GM12878 (cell line): ENCODE results near the gene CNOT6L. TPM values are rescaled to one million over a fixed set of nuclear protein-coding genes. Genes with fewer than 3 reads are reported as not detected.

Source experiments
- ATAC-seq: fragments of 200-7000 bp; cut with Tn5 transposase; 3 replicates; pipeline ENCODE4 v1.9.1; 2020; ENCODE audit warnings: mild to moderate bottlenecking, moderate library complexity
- BruUV-seq: library from RNA; stranded (reverse); fragments of 400-500 nt; replicated peaks from 2 replicates; lab custom pipeline; 2021; lab: Mats Ljungman, UMichigan
- CTCF ChIA-PET: fragments of 300-600 bp; sonication (Branson Sonifier 250); formaldehyde crosslinking; extraction: SDS; loops from one replicate; lab custom pipeline; 2021; ENCODE audit warnings: inconsistent platforms; lab: Yijun Ruan, JAX
- POLR2A ChIA-PET: fragments of 350-600 bp; formaldehyde crosslinking; extraction: SDS; loops from one replicate; lab custom pipeline; 2021; ENCODE audit warnings: inconsistent platforms; lab: Charles Lee
- RAD21 ChIA-PET: fragments of 300-600 bp; sonication (Branson Sonifier 250); formaldehyde crosslinking; loops from one replicate; lab custom pipeline; 2023; ENCODE audit warnings: antibody characterized with exemption; ENCODE audit not compliant: unreplicated experiment; lab: Charles Lee
- SMC1A ChIA-PET: fragments of 300-600 bp; sonication (Branson Sonifier 250); formaldehyde crosslinking; loops from one replicate; lab custom pipeline; 2023; ENCODE audit not compliant: unreplicated experiment, uncharacterized antibody; lab: Charles Lee
- DNase-seq: peaks from one replicate; pipeline ENCODE4 v3.0.0-alpha.2; 2011; ENCODE audit warnings: low read depth, low spot score
- FAIRE-seq: peaks from 3 replicates; lab custom pipeline; 2011; peaks lifted over from hg19 to GRCh38; lab: Jason Lieb, UNC
- H2AFZ ChIP-seq: 2 replicates; pipeline ENCODE4 v1.6.0; 2011; ENCODE audit warnings: low read depth, low read length, control low read depth; ENCODE audit not compliant: control insufficient read depth
- H3K27ac ChIP-seq: 2 replicates; pipeline ENCODE4 v1.5.1; 2011; ENCODE audit warnings: control low read depth; ENCODE audit not compliant: control insufficient read depth, insufficient read depth
- H3K27me3 ChIP-seq, 2 experiments: replicated peaks in 1 of 2; 2 replicates each; pipeline versions ENCODE4 v1.6.0 to v1.6.1; 2011; ENCODE audit warnings: low read length in 1 of 2; ENCODE audit not compliant: control insufficient read depth in 2 of 2, insufficient read depth in 2 of 2
- H3K36me3 ChIP-seq, 2 experiments: 2 replicates each; pipeline ENCODE4 v1.5.1; 2011; ENCODE audit warnings: low read length in 1 of 2; ENCODE audit not compliant: control insufficient read depth in 2 of 2, insufficient read depth in 2 of 2
- H3K4me1 ChIP-seq: 2 replicates; pipeline ENCODE4 v1.6.1; 2011; ENCODE audit warnings: mild to moderate bottlenecking, low read length, moderate library complexity, mixed read lengths; ENCODE audit not compliant: control insufficient read depth, insufficient read depth
- H3K4me2 ChIP-seq: 2 replicates; pipeline ENCODE4 v1.6.0; 2011; ENCODE audit warnings: control low read depth; ENCODE audit not compliant: control insufficient read depth, insufficient read depth
- H3K4me3 ChIP-seq: fragments of 200-600 bp; sonication (generic); 2 replicates; pipeline ENCODE4 v1.5.1; 2016
- H3K79me2 ChIP-seq: 2 replicates; pipeline ENCODE4 v1.6.0; 2011; ENCODE audit warnings: low read length; ENCODE audit not compliant: control insufficient read depth, insufficient read depth
- H3K9ac ChIP-seq: 2 replicates; pipeline ENCODE4 v1.8.0; 2011; ENCODE audit warnings: low read length, control low read depth, mixed read lengths; ENCODE audit not compliant: control insufficient read depth, insufficient read depth
- H3K9me3 ChIP-seq: replicated peaks from 3 replicates; pipeline ENCODE4 v1.5.1; 2011; ENCODE audit warnings: mild to moderate bottlenecking, low read length; ENCODE audit not compliant: control insufficient read depth, insufficient read depth
- H4K20me1 ChIP-seq: 2 replicates; pipeline ENCODE4 v1.6.0; 2011; ENCODE audit not compliant: control insufficient read depth, insufficient read depth
- BMI1 ChIP-seq: fragments of 450-650 bp; IDR thresholded peaks from 2 replicates; pipeline ENCODE4 v1.6.1; 2016; ENCODE audit warnings: mild to moderate bottlenecking, moderate library complexity, borderline replicate concordance
- CEBPZ ChIP-seq: fragments of 150-350 bp; IDR thresholded peaks from 2 replicates; pipeline ENCODE4 v1.6.1; 2016; ENCODE audit warnings: low read depth, low read length
- ETV6 ChIP-seq, 2 experiments: fragments of 450-650 bp in 1 of 2; IDR thresholded peaks in 1 of 2; conservative IDR thresholded peaks in 1 of 2; 2 replicates each; pipeline ENCODE4 v1.6.1; 2014; ENCODE audit warnings: antibody characterized with exemption in 1 of 2, borderline replicate concordance in 1 of 2, low read depth in 1 of 2, mild to moderate bottlenecking in 1 of 2, moderate library complexity in 1 of 2
- MTA3 ChIP-seq: IDR thresholded peaks from 2 replicates; pipeline ENCODE4 v1.6.1; 2012; ENCODE audit warnings: low read length, inconsistent platforms, borderline replicate concordance
- NBN ChIP-seq: fragments of 450-650 bp; IDR thresholded peaks from 2 replicates; pipeline ENCODE4 v1.6.1; 2016
- STAT1 ChIP-seq: fragments of 450-650 bp; conservative IDR thresholded peaks from 2 replicates; pipeline ENCODE4 v1.6.1; 2014; ENCODE audit warnings: antibody characterized with exemption, mild to moderate bottlenecking
- ZBTB11 ChIP-seq: fragments of 450-650 bp; formaldehyde crosslinking; IDR thresholded peaks from 2 replicates; pipeline ENCODE4 v1.5.0; 2022; ENCODE audit warnings: mild to moderate bottlenecking, missing genetic modification characterization
- ZNF207 ChIP-seq: fragments of 450-650 bp; IDR thresholded peaks from 2 replicates; pipeline ENCODE4 v1.6.1; 2014; ENCODE audit warnings: antibody characterized with exemption, mild to moderate bottlenecking, borderline replicate concordance
- WGBS: methylation state at CpG from one replicate; pipeline ENCODE4 v1.1.6; 2016; ENCODE audit warnings: low lambda C conversion rate; ENCODE audit not compliant: insufficient replicate concordance, insufficient coverage; ENCODE audit errors: missing lambda C conversion rate; 5-methylcytosine and 5-hydroxymethylcytosine counted together
- in situ Hi-C: fragments of 300-500 bp; cut with MboI; formaldehyde crosslinking; loops from 9 replicates; pipeline ENCODE4 v1.14.3; 2018; ENCODE audit warnings: mixed read lengths
- intact Hi-C: fragments of 100-400 bp; cut with micrococcal nuclease; formaldehyde crosslinking; loops from one replicate; pipeline ENCODE4 v1.14.2; 2022; ENCODE audit not compliant: unreplicated experiment
- polyA plus RNA-seq, 11 experiments: library from polyadenylated mRNA; depleted of rRNA in 4 of 11; unstranded in 6 of 11; stranded (reverse) in 5 of 11; fragments of >200 nt; fragmentation: Nextera tagmentation in 4 of 11; fragmentation: Illumina TruSeq in 1 of 11; extraction: Ambion mirVana in 4 of 11; extraction: Trizol in 1 of 11; gene quantifications; 1 replicate in 1 of 11; 2 replicates in 10 of 11; pipeline versions ENCODE4 v1.2.1 to v1.2.3, GENCODE V29; 2011 to 2016; ENCODE audit warnings: inconsistent platforms in 2 of 11, missing spikeins in 2 of 11, low read depth in 1 of 11
- total RNA-seq, 4 experiments: library from RNA; depleted of rRNA in 3 of 4; stranded (reverse); fragments of >200 nt in 3 of 4; fragmentation: Illumina TruSeq in 1 of 4; extraction: Trizol in 1 of 4; gene quantifications; 2 replicates each; pipeline versions ENCODE4 v1.2.1 to v1.2.3, GENCODE V29; 2013 to 2021

The CNOT6L gene
- total and polyA plus RNA-seq, 10 of the 15 experiments (the other 5 are each of a cell fraction or from before 2014, with no cell fraction given): 1.1 to 10.0 (median 3.0) TPM

GRCh38 chr4:77826275-77826674 is 7.1 kb upstream of the CNOT6L start:
- BruUV-seq: no TSS peak
- Histone ChIP-seq H3K4me2 (no peak overlapping the region), H3K4me3 (no peak overlapping the region), H3K27me3 (no peaks in the 10 kb centered on the region; a peak in 1 of 4 replicates)
- RAD21 ChIA-PET: no interaction called here
- FAIRE-seq: no peak
- intact Hi-C loops: no loop called here
- in situ Hi-C loops: no loop called here
- TF ChIP-seq STAT1: no peak
- TF ChIP-seq, all 136 proteins: peak for 0
- WGBS: 22% methylated on average over 6 of the region's 6 CpGs
- ATAC-seq (no peak), DNase-seq (no peak)
- Histone ChIP-seq H3K27ac (no peak overlapping the region), H3K4me1 (peaks cover 2% of the 10 kb centered on the region; the same call in 1 of the 2 replicates), H3K9ac (no peak overlapping the region), H2AFZ (no peak overlapping the region), H3K36me3 (no peaks in the 10 kb centered on the region), H4K20me1 (no peaks in the 10 kb centered on the region), H3K9me3 (no peaks in the 10 kb centered on the region), H3K79me2 (no peaks in the 10 kb centered on the region)
- ChIA-PET CTCF (no interaction called here), SMC1A (interaction anchor here (1.1 kb wide), 1 partner anchor 33 kb away, joined by 3 read pairs; no protein-coding TSS in a partner anchor), POLR2A (no interaction called here)

GRCh38 chr4:77821775-77822174 is 2.6 kb upstream of the CNOT6L start:
- ChIA-PET POLR2A (interaction anchor here (2.8 kb wide), 1 partner anchor 40 kb away, joined by 9 read pairs; the partner anchor contains the start of gene MRPL1), SMC1A (no interaction called here), RAD21 (no interaction called here), CTCF (no interaction called here)
- TF ChIP-seq ZBTB11 (CRISPR knock-in tag): no peak
- TF ChIP-seq ETV6 (conservative IDR thresholded peaks at IDR 0.05 in 1 of 2, IDR thresholded peaks at IDR 0.05 in 1 of 2; ENCODE audit: borderline replicate concordance in 1 of 2, low read depth in 1 of 2): no peak
- no peak for TF ChIP-seq NBN
- TF ChIP-seq BMI1: no peak
- no peak for TF ChIP-seq MTA3
- TF ChIP-seq CEBPZ: no peak
- TF ChIP-seq ZNF207: no peak
- intact Hi-C loops: no loop called here
- Histone ChIP-seq H3K9me3 (no peaks in the 10 kb centered on the region), H3K27me3 (no peaks in the 10 kb centered on the region; a peak in 1 of 4 replicates), H3K4me3 (no peak overlapping the region), H3K4me2 (no peak overlapping the region), H3K79me2 (peaks cover 22% of the 10 kb centered on the region), H3K27ac (no peak overlapping the region), H3K4me1 (peaks cover 3% of the 10 kb centered on the region; the same call in 1 of the 2 replicates), H2AFZ (no peak overlapping the region), H3K36me3 (no peaks in the 10 kb centered on the region), H4K20me1 (no peaks in the 10 kb centered on the region), H3K9ac (no peak overlapping the region)
- no peak for DNase-seq
- 0% methylated on average over 1 of the region's 1 CpG for WGBS
- in situ Hi-C loops: no loop called here
- no peak for ATAC-seq
- BruUV-seq: no TSS peak
- FAIRE-seq: no peak
